HepG2 (cell line): Measurements from ENCODE around the gene SLC12A1. TPM values are rescaled to one million over a fixed set of nuclear protein-coding genes. Genes with fewer than 3 reads are reported as not detected.
A peak's percentile ranks its signal among the peaks of the same experiment; 100 is the strongest.

Experiments
- ATF6 ChIP-seq: sonication (generic); formaldehyde crosslinking; conservative IDR thresholded peaks from 2 replicates; pipeline ENCODE4 v1.4.0; 2020; ENCODE audit warnings: missing genetic modification reagents
- CHD2 ChIP-seq: IDR thresholded peaks from 2 replicates; pipeline ENCODE4 v1.6.1; 2011; ENCODE audit warnings: low read depth, low read length, improper control_type of control experiment
- KMT2B ChIP-seq: IDR thresholded peaks from 2 replicates; pipeline ENCODE4 v1.6.1; 2016; ENCODE audit warnings: missing genetic modification reagents, missing compliant biosample characterization
- MAFF ChIP-seq: IDR thresholded peaks from 2 replicates; pipeline ENCODE4 v1.6.1; 2011; ENCODE audit warnings: low read depth, low read length, improper control_type of control experiment
- NONO ChIP-seq, 2 experiments: fragments of 450-650 bp in 1 of 2; sonication (generic) in 1 of 2; formaldehyde crosslinking in 1 of 2; IDR thresholded peaks in 1 of 2; conservative IDR thresholded peaks in 1 of 2; 2 replicates each; pipeline versions ENCODE4 v1.6.1 to v1.8.0; 2017 to 2022; ENCODE audit warnings: mild to moderate bottlenecking in 1 of 2, missing genetic modification reagents in 1 of 2, moderate library complexity in 1 of 2
- POGZ ChIP-seq: sonication (generic); formaldehyde crosslinking; IDR thresholded peaks from 2 replicates; pipeline ENCODE4 v1.4.0; 2020; ENCODE audit warnings: mild to moderate bottlenecking, missing genetic modification reagents
- TEF ChIP-seq: sonication (generic); formaldehyde crosslinking; IDR thresholded peaks from 2 replicates; pipeline ENCODE4 v1.5.0; 2020; ENCODE audit warnings: missing genetic modification reagents
- TMF1 ChIP-seq: sonication (generic); formaldehyde crosslinking; IDR thresholded peaks from 2 replicates; pipeline ENCODE4 v1.8.1; 2022; ENCODE audit warnings: low read depth, missing genetic modification reagents
- ZNF331 ChIP-seq: sonication (generic); formaldehyde crosslinking; IDR thresholded peaks from 2 replicates; pipeline ENCODE4 v1.4.0; 2020; ENCODE audit warnings: missing genetic modification reagents
- ZNF432 ChIP-seq: sonication (generic); formaldehyde crosslinking; IDR thresholded peaks from 2 replicates; pipeline ENCODE4 v1.5.0; 2020; ENCODE audit warnings: missing genetic modification reagents, mild to moderate bottlenecking, borderline replicate concordance
- ZNF589 ChIP-seq: sonication (generic); formaldehyde crosslinking; conservative IDR thresholded peaks from 2 replicates; pipeline ENCODE4 v1.8.0; 2022; ENCODE audit warnings: mild to moderate bottlenecking, moderate library complexity, missing genetic modification reagents
- ZNF670 ChIP-seq: sonication (generic); formaldehyde crosslinking; IDR thresholded peaks from 2 replicates; pipeline ENCODE4 v1.8.0; 2022; ENCODE audit warnings: mild to moderate bottlenecking, missing genetic modification reagents, borderline replicate concordance
- ZNF747 ChIP-seq: sonication (generic); formaldehyde crosslinking; IDR thresholded peaks from 2 replicates; pipeline ENCODE4 v1.8.1; 2023; ENCODE audit warnings: missing genetic modification reagents, mild to moderate bottlenecking, borderline replicate concordance
- ZSCAN30 ChIP-seq: sonication (generic); formaldehyde crosslinking; IDR thresholded peaks from 2 replicates; pipeline ENCODE4 v1.5.0; 2020; ENCODE audit warnings: mild to moderate bottlenecking, missing genetic modification reagents
- polyA plus RNA-seq, 8 experiments: library from polyadenylated mRNA; depleted of rRNA in 3 of 8; stranded (reverse) in 7 of 8; unstranded in 1 of 8; fragments of >200 nt; fragmentation: Illumina TruSeq in 4 of 8; extraction: Trizol in 4 of 8; gene quantifications; 2 replicates each; pipeline versions ENCODE4 v1.2.1 to v1.2.3, GENCODE V29; 2011 to 2016; ENCODE audit warnings: low read depth in 4 of 8, missing spikeins in 1 of 8, mixed read lengths in 1 of 8; ENCODE audit not compliant: insufficient read depth in 1 of 8
- total RNA-seq, 5 experiments: library from RNA; depleted of rRNA; stranded (reverse); fragments of >200 nt; fragmentation: Illumina TruSeq; extraction: Trizol; gene quantifications; 2 replicates each; pipeline ENCODE4 v1.2.3, GENCODE V29; 2016; ENCODE audit warnings: low read depth in 1 of 5
- TF ChIP-seq, protein P1 (sequence below): sonication (generic); formaldehyde crosslinking; IDR thresholded peaks from 2 replicates; pipeline ENCODE4 v1.5.0; 2020; ENCODE audit warnings: mild to moderate bottlenecking, missing genetic modification reagents, borderline replicate concordance
- TF ChIP-seq, protein P2 (sequence below): IDR thresholded peaks from 2 replicates; pipeline ENCODE4 v1.6.1; 2016; ENCODE audit warnings: mild to moderate bottlenecking, missing biosample characterization, missing genetic modification reagents

The SLC12A1 gene
- total and polyA plus RNA-seq, 2 of the 13 experiments (the other 11 are each of a cell fraction or from before 2014, with no cell fraction given), result not detected

DNA sequence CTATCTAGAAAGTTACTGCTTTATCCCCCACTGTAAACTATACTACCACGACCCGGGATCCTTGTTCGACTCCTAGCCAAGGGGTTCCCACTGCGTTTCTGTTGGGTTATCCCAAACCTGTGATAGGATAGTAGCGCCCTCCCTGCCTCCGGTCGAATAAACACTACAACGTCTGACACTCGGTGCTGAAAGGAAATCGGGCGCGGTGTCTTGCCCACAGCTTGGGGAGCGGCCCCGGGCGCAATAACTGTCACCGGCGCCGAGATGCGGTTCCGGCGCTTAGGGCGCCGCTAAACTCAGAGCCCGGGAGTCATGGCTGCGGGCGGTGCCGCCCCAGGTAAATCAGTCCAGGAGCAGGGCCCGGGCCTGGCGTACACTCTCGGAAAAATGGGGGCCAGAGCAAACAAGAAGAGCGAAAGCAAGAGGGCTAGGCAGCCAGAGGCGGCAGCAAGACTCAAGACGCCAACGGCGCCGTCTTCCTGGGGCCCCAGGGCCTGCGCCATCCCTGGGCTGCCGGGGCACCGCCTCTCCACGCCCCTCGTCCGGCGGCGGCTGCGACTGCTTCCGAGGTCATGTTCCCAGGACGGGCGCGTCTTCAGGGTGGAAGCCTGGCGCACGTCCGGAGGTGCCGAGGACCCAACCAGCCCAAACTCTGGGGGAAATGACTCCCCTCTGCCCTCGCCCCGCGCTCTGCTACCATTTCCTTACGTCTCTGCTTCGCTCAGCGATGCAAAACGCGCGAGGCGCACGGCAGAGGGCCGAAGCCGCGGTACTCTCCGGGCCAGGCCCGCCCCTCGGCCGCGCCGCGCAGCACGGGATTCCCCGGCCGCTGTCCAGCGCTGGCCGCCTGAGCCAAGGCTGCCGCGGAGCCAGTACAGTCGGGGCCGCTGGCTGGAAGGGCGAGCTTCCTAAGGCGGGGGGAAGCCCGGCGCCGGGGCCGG lies 125.0 kb downstream of the SLC12A1 start, which contains the start of gene DUT (continued):
- TF ChIP-seq TEF (CRISPR knock-in tag), result no peak
- TF ChIP-seq, protein P1, sequence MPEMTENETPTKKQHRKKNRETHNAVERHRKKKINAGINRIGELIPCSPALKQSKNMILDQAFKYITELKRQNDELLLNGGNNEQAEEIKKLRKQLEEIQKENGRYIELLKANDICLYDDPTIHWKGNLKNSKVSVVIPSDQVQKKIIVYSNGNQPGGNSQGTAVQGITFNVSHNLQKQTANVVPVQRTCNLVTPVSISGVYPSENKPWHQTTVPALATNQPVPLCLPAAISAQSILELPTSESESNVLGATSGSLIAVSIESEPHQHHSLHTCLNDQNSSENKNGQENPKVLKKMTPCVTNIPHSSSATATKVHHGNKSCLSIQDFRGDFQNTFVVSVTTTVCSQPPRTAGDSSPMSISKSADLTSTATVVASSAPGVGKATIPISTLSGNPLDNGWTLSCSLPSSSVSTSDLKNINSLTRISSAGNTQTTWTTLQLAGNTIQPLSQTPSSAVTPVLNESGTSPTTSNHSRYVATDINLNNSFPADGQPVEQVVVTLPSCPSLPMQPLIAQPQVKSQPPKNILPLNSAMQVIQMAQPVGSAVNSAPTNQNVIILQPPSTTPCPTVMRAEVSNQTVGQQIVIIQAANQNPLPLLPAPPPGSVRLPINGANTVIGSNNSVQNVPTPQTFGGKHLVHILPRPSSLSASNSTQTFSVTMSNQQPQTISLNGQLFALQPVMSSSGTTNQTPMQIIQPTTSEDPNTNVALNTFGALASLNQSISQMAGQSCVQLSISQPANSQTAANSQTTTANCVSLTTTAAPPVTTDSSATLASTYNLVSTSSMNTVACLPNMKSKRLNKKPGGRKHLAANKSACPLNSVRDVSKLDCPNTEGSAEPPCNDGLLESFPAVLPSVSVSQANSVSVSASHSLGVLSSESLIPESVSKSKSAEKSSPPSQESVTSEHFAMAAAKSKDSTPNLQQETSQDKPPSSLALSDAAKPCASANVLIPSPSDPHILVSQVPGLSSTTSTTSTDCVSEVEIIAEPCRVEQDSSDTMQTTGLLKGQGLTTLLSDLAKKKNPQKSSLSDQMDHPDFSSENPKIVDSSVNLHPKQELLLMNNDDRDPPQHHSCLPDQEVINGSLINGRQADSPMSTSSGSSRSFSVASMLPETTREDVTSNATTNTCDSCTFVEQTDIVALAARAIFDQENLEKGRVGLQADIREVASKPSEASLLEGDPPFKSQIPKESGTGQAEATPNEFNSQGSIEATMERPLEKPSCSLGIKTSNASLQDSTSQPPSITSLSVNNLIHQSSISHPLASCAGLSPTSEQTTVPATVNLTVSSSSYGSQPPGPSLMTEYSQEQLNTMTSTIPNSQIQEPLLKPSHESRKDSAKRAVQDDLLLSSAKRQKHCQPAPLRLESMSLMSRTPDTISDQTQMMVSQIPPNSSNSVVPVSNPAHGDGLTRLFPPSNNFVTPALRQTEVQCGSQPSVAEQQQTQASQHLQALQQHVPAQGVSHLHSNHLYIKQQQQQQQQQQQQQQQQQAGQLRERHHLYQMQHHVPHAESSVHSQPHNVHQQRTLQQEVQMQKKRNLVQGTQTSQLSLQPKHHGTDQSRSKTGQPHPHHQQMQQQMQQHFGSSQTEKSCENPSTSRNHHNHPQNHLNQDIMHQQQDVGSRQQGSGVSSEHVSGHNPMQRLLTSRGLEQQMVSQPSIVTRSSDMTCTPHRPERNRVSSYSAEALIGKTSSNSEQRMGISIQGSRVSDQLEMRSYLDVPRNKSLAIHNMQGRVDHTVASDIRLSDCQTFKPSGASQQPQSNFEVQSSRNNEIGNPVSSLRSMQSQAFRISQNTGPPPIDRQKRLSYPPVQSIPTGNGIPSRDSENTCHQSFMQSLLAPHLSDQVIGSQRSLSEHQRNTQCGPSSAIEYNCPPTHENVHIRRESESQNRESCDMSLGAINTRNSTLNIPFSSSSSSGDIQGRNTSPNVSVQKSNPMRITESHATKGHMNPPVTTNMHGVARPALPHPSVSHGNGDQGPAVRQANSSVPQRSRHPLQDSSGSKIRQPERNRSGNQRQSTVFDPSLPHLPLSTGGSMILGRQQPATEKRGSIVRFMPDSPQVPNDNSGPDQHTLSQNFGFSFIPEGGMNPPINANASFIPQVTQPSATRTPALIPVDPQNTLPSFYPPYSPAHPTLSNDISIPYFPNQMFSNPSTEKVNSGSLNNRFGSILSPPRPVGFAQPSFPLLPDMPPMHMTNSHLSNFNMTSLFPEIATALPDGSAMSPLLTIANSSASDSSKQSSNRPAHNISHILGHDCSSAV (CRISPR knock-in tag), result no peak
- TF ChIP-seq, protein P2, sequence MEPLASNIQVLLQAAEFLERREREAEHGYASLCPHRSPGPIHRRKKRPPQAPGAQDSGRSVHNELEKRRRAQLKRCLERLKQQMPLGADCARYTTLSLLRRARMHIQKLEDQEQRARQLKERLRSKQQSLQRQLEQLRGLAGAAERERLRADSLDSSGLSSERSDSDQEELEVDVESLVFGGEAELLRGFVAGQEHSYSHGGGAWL (CRISPR knock-in tag), result peak; percentile 86
- TF ChIP-seq NONO (IDR thresholded peaks at IDR 0.05), result no peak
- peak; percentile 67; the same call in 1 of the 2 replicates for TF ChIP-seq NONO (CRISPR knock-in tag; conservative IDR thresholded peaks at IDR 0.05)
- no peak for TF ChIP-seq TMF1 (CRISPR knock-in tag)
- peak; percentile 46; the same call in 1 of the 2 replicates for TF ChIP-seq ZNF670
- no peak for TF ChIP-seq ZNF747 (CRISPR knock-in tag)
- no peak for TF ChIP-seq MAFF
- TF ChIP-seq POGZ, result peak; percentile 35; the same call in 1 of the 2 replicates
- TF ChIP-seq ZNF331, result no peak
- TF ChIP-seq ATF6 (CRISPR knock-in tag), result no peak
- no peak for TF ChIP-seq ZNF589 (CRISPR knock-in tag)
- TF ChIP-seq CHD2, result 0 out of 2 replicates have a peak, but pooled peaks have one; percentile 33
- no peak for TF ChIP-seq ZSCAN30 (CRISPR knock-in tag)
- no peak for TF ChIP-seq ZNF432 (CRISPR knock-in tag)
- peak; percentile 75 for TF ChIP-seq KMT2B (CRISPR knock-in tag)
